Heart left ventricle (tissue), 16 donors: Measurements from ENCODE around the gene CFAP57. TPM values are rescaled to one million over a fixed set of nuclear protein-coding genes. Genes with fewer than 3 reads are reported as not detected.
A peak's percentile ranks its signal among the peaks of the same experiment; 100 is the strongest.

ENCODE experiments used
- ATAC-seq, 4 donors: fragments of 200-7000 bp; cut with Tn5 transposase; one replicate each; pipeline ENCODE4 v1.9.1; 2020 to 2022; ENCODE audit warnings: moderate library complexity in 4 of 4, mild to moderate bottlenecking in 3 of 4, moderate number of reproducible peaks in 1 of 4
- DNase-seq, 5 donors: peaks; one replicate each; pipeline ENCODE4 v3.0.0-alpha.2; 2020
- H3K27ac ChIP-seq, 12 donors: fragments of 200-600 bp; sonication (generic) in 4 of 12; one replicate each; pipeline versions ENCODE4 v1.5.0 to v1.8.0; 2016 to 2022; ENCODE audit warnings: mild to moderate bottlenecking in 2 of 12
- H3K27me3 ChIP-seq, 9 donors: fragments of 200-600 bp; sonication (generic) in 2 of 9; one replicate each; pipeline versions ENCODE4 v1.5.1 to v1.8.0; 2016 to 2022; ENCODE audit warnings: mild to moderate bottlenecking in 3 of 9
- H3K36me3 ChIP-seq, 9 donors: fragments of 200-600 bp; sonication (generic) in 2 of 9; one replicate each; pipeline versions ENCODE4 v1.5.0 to v1.8.0; 2018 to 2022; ENCODE audit warnings: mild to moderate bottlenecking in 2 of 9
- H3K4me1 ChIP-seq, 12 donors: fragments of 200-600 bp; sonication (generic) in 4 of 12; one replicate each; pipeline versions ENCODE4 v1.5.0 to v1.8.0; 2016 to 2022; ENCODE audit warnings: mild to moderate bottlenecking in 3 of 12
- H3K4me3 ChIP-seq, 12 donors: fragments of 200-600 bp; sonication (generic) in 4 of 12; one replicate each; pipeline versions ENCODE4 v1.5.0 to v1.8.0; 2017 to 2022; ENCODE audit warnings: mild to moderate bottlenecking in 9 of 12, moderate library complexity in 4 of 12
- H3K9me3 ChIP-seq, 12 donors: fragments of 200-600 bp; sonication (generic) in 4 of 12; one replicate each; pipeline versions ENCODE4 v1.5.0 to v1.8.0; 2016 to 2022; ENCODE audit warnings: mild to moderate bottlenecking in 1 of 12
- CTCF ChIP-seq, 12 donors: fragments of 200-600 bp; sonication (generic) in 4 of 12; IDR thresholded peaks; one replicate each; pipeline versions ENCODE4 v1.5.0 to v1.8.0; 2018 to 2022; ENCODE audit warnings: antibody characterized with exemption in 12 of 12, mild to moderate bottlenecking in 5 of 12
- POLR2A ChIP-seq, 2 donors: fragments of 450-650 bp; IDR thresholded peaks; one replicate each; pipeline ENCODE4 v1.6.1; 2017; ENCODE audit warnings: antibody characterized with exemption in 2 of 2, mild to moderate bottlenecking in 2 of 2, moderate library complexity in 2 of 2
- WGBS, 4 donors: extraction: QIAGEN DNeasy Blood & Tissue Kit in 2 of 4; methylation state at CpG; one replicate each; pipeline versions ENCODE4 v1.1.5 to v1.1.7; 2013 to 2018; 5-methylcytosine and 5-hydroxymethylcytosine counted together
- intact Hi-C, 10 donors: fragments of 100-400 bp; cut with DNase I; formaldehyde crosslinking; loops; one replicate each; pipeline versions ENCODE4 v1.11.1 to v1.14.2; 2022
- microRNA-seq, 4 donors: library from miRNA; unstranded; fragments of <30 nt; microRNA quantifications; one replicate each; pipeline versions ENCODE4 to v1.2.0, GENCODE V29; 2017 to 2020
- polyA plus RNA-seq, 2 donors: library from polyadenylated mRNA; stranded (reverse); fragments of 200-250 nt; gene quantifications; one replicate each; pipeline ENCODE4 v1.2.3, GENCODE V29; 2013
- total RNA-seq, 9 donors: library from RNA; depleted of rRNA in 2 of 9; stranded (reverse); fragments of >200 nt in 2 of 9; fragmentation: NEBNext Ultra II Directional in 3 of 9; extraction: Animal tissue kit (Norgen Biotek cat#: 25700) in 3 of 9; gene quantifications; one replicate each; pipeline versions ENCODE4 v1.1.0 to v1.2.4, GENCODE V29; 2016 to 2023
- donor health status: ischemic (EF 13 %, LVEDD 7.1; RV severe dilation, severe dysfunction).
- donor health status: healthy with polysubstance abuse.
- donor health status: DM: no; HTN: yes; CAD: no.
- donor health status: DM: no; HTN: no; CAD: no.
- donor health status: ischemic (EF 25% LVEDD 6.9; RV normal size, moderate dysfunction).
- donor health status: ischemic (EF 25% LVEDD 5.7; RV mildly dilated, moderate dysfunction).
- donor health status: healthy.
- donor health status: DM: yes; HTN: yes; CAD: no.
- donor health status: ischemic (EF 35%, LVEDD 5.7; RV mildly dilated, moderate dysfunction).
- donor health status: nonischemic (EF 11% LVEDD 7.7; RV severe dilation, severe dysfunction).
- donor health status: DM: yes; HTN: yes; CAD: no.
- donor health status: PGD.
- donor health status: ischemic (EF 29% LVEDD 5.4; RV normal size, mild dysfunction).
- donor health status: nonischemic (EF 23%, LVEDD 6.1; RV moderate dilation, normal function).

The CFAP57 gene
- total and polyA plus RNA-seq, 11 donors = 0.07 to 0.34 (median 0.13) TPM; not detected in 5

DNA sequence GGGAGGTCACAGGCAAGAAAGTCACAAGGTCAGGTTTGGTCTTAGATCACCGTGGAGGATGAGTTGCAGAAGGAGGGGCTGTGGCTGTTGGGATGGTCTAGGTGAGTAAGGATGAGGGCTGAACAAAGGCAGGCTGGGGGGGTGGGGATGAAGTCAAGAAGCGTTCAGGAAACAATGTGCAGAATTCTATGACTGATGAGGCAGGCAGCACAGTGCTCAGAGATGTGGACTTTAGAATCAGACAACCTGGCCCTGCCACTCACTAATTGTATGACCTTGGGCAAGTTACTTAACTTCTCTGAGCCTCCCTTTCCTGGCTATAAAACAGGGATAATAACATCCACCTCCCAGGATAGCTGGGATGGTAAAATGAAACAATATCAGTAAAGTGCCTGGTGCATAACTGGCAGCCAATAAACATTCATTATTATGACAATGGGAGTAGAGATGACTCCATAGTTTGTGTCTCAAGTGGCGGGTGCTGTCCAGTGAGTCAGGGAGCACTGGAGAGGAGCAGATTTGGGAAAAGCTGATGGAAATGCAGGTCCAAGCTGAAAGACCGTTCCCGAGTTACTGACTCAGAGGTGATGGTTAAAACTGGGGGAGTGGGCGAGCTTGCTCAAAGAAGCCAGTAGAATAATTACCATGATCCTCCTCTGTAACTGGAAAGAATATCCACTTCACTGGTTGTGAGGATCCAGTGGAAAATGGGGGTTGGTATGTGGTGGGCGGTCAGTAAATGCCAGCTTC is 130.8 kb downstream of the CFAP57 start:
- intact Hi-C loops = loop anchor here in 5 of 10 donors (2.0 to 5.0 kb wide), 6 partner anchors 39 to 66 kb away; partner anchors contain the start of gene ELOVL1 (in 1 of the 5)
- Histone ChIP-seq H3K36me3 (peaks cover 0 to 24% (median 7%) of the 10 kb centered on the region in 9 donors), H3K27ac (peak overlapping the region in 9 of 12 donors; percentile 27 to 93 (median 79)), H3K4me1 (peaks cover 0 to 53% (median 28%) of the 10 kb centered on the region in 12 donors), H3K9me3 (no peaks in the 10 kb centered on the region), H3K4me3 (peak overlapping the region; percentile 1 to 66 (median 52)), H3K27me3 (no peaks in the 10 kb centered on the region)
- 57 to 72% (median 66%) methylated on average over 7 of the region's 7 CpGs for WGBS, 4 donors
- no peak for TF ChIP-seq POLR2A (IDR thresholded peaks at IDR 0.05)
- no peak for TF ChIP-seq CTCF (IDR thresholded peaks at IDR 0.05)
- ATAC-seq (no peak), DNase-seq (peak in 1 of 5 donors; percentile 25)

DNA sequence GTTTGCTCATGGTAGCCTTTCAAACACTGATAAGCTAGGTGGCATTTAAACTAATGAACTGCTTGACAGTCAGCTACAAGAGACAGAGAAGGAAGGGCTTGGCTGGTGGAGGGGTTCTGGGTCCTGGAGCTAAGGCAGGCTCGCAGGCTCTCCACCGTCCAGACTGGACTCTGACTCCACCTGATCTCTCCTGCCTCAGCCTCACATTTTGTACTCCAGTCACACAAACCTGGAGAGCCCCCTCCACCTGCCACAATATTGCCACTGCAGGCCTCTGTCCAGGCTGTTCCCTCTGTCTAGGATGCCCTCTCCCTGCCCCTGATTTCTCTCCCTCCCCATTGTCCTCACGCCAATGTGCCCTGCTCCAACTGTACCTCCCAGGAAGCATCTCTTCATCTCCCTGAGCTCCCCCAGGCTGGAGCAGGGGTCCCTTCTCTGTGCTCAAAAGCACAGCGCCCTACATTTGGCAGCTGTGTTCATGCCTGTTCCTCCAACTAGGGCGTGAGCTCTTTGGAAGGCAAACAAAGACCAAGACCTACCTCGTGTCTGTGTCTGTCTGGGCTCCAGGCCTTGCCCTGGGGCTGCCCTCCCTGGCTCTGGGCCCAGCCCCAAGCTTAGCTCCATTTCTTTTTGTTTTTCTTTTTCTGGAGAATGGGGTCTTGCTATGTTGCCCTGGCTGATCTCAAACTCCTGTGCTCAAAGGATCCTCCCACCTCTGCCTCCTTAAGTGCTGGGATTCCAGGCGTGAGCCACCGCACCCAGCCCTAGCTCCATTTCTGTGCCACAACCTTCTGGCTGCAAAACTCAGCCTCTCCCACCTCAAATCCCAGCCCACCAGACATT is 131.6 kb downstream of the CFAP57 start:
- H3K27ac ChIP-seq = peak overlapping the region in 10 of 12 donors; percentile 27 to 93 (median 78)
- H3K36me3 ChIP-seq = peaks cover 0 to 32% (median 7%) of the 10 kb centered on the region in 9 donors
- TF ChIP-seq CTCF (IDR thresholded peaks at IDR 0.05) (no peak), POLR2A (IDR thresholded peaks at IDR 0.05) (no peak)
- H3K9me3 ChIP-seq = no peaks in the 10 kb centered on the region
- H3K4me1 ChIP-seq = peaks cover 0 to 53% (median 25%) of the 10 kb centered on the region in 12 donors
- H3K4me3 ChIP-seq = peak overlapping the region in 11 of 12 donors; percentile 27 to 66 (median 52)
- WGBS, 4 donors = 40 to 59% (median 54%) methylated on average over 8 of the region's 8 CpGs
- peak in 1 of 5 donors; percentile 31 for DNase-seq
- intact Hi-C loops = loop anchor here in 5 of 10 donors (2.0 to 5.0 kb wide), 7 partner anchors 39 to 66 kb away; partner anchors contain the start of gene ELOVL1 (in 1 of the 5)
- H3K27me3 ChIP-seq = no peaks in the 10 kb centered on the region
- peak in 3 of 4 donors; percentile 13 to 60 (median 31) for ATAC-seq

Small RNA genes within 50 kb of the gene (microRNA-seq; reads per million reads assigned to microRNA genes)
- gene MIR6733 = 0.21 to 1.8 (median 0.64) reads per million in 4 donors

Other genes with a start within 250 kb of the CFAP57 start
- 10 to 100 TPM; 19.0 to 88.1 (median 29.9) TPM for gene SLC2A1, start 213.5 kb upstream of the CFAP57 start, total RNA-seq
- 100 to 1,000 TPM in 1 of 2 donors, 10 to 100 TPM in 1; 10.6 to 196 TPM for gene SLC2A1, start 213.5 kb upstream of the CFAP57 start, polyA plus RNA-seq
- 10 to 100 TPM; 22.8 to 62.1 (median 27.2) TPM for gene EBNA1BP2, start within 50 bp of the CFAP57 start, total RNA-seq
- 100 to 1,000 TPM in 1 of 2 donors, 10 to 100 TPM in 1; 32.9 to 166 TPM for gene EBNA1BP2, start within 50 bp of the CFAP57 start, polyA plus RNA-seq
- under 1 TPM in 4 of 9 donors, not detected in 5; 0.15 to 0.68 (median 0.47) TPM for gene TMEM125, start 97.7 kb downstream of the CFAP57 start, total RNA-seq
- gene TMEM125, start 97.7 kb downstream of the CFAP57 start, polyA plus RNA-seq = under 1 TPM; 0.11 to 0.30 TPM
- gene C1orf210, start 113.3 kb downstream of the CFAP57 start, total RNA-seq = not detected
- gene C1orf210, start 113.3 kb downstream of the CFAP57 start, polyA plus RNA-seq = not detected
- gene TIE1, start 128.7 kb downstream of the CFAP57 start, total RNA-seq = 10 to 100 TPM; 19.2 to 65.1 (median 28.4) TPM
- 10 to 100 TPM; 25.1 to 37.6 TPM for gene TIE1, start 128.7 kb downstream of the CFAP57 start, polyA plus RNA-seq
- under 1 TPM; 0.25 to 0.98 (median 0.59) TPM for gene MPL, start 165.5 kb downstream of the CFAP57 start, total RNA-seq
- under 1 TPM in 1 of 2 donors, not detected in 1; 0.11 TPM for gene MPL, start 165.5 kb downstream of the CFAP57 start, polyA plus RNA-seq
- gene CDC20, start 186.7 kb downstream of the CFAP57 start, total RNA-seq = 10 to 100 TPM in 1 of 9 donors, 1 to 10 TPM in 5, under 1 TPM in 3; 0.45 to 16.9 (median 1.5) TPM
- gene CDC20, start 186.7 kb downstream of the CFAP57 start, polyA plus RNA-seq = under 1 TPM; 0.38 to 0.49 TPM
- 10 to 100 TPM; 22.1 to 63.5 (median 33.6) TPM for gene ELOVL1, start 195.7 kb downstream of the CFAP57 start, total RNA-seq
- gene ELOVL1, start 195.7 kb downstream of the CFAP57 start, polyA plus RNA-seq = 10 to 100 TPM; 25.7 to 93.4 TPM
- gene MED8, start 217.5 kb downstream of the CFAP57 start, total RNA-seq = 10 to 100 TPM; 13.7 to 25.4 (median 16.9) TPM
- gene MED8, start 217.5 kb downstream of the CFAP57 start, polyA plus RNA-seq = 10 to 100 TPM; 11.7 to 31.4 TPM
- gene SZT2, start 217.6 kb downstream of the CFAP57 start, total RNA-seq = 10 to 100 TPM; 19.0 to 39.7 (median 24.4) TPM
- gene SZT2, start 217.6 kb downstream of the CFAP57 start, polyA plus RNA-seq = 10 to 100 TPM; 13.1 to 29.1 TPM